ENCODE measurements around the gene SLC22A12. TPM values are rescaled to one million over a fixed set of nuclear protein-coding genes. Genes with fewer than 3 reads are reported as not detected.

Gene SLC22A12
- total RNA-seq, 4 donors from 2014 or later, result not detected

GRCh38 chr11:64556721-64557250 lies 34.2 kb upstream of the SLC22A12 start:
- Histone ChIP-seq H3K36me3 (no peaks in the 10 kb centered on the region), H3K4me3 (no peak overlapping the region), H3K4me1 (peaks cover 21% of the 10 kb centered on the region), H3K27me3 (peaks cover 8% of the 10 kb centered on the region), H3K27ac (no peak overlapping the region), H3K9me3 (no peaks in the 10 kb centered on the region)
- 89% methylated on average over 12 of the region's 12 CpGs for WGBS
- TF ChIP-seq CTCF (IDR thresholded peaks at IDR 0.05) (no peak), POLR2AphosphoS5 (IDR thresholded peaks at IDR 0.05) (no peak), POLR2A (IDR thresholded peaks at IDR 0.05) (no peak), EP300 (IDR thresholded peaks at IDR 0.05) (no peak)
- peak in 1 of 2 donors; percentile 35 for DNase-seq (ENCODE audit: low spot score in 2 of 2)

- DNase-seq (ENCODE audit: low spot score in 2 of 2), result peak in 1 of 2 donors; percentile 39
- Histone ChIP-seq H3K27ac (no peak overlapping the region), H3K9me3 (no peaks in the 10 kb centered on the region), H3K4me3 (no peak overlapping the region), H3K4me1 (peaks cover 21% of the 10 kb centered on the region), H3K27me3 (peaks cover 8% of the 10 kb centered on the region), H3K36me3 (no peaks in the 10 kb centered on the region)
- WGBS, result 87% methylated on average over 14 of the region's 14 CpGs
- no peak for TF ChIP-seq POLR2AphosphoS5 (IDR thresholded peaks at IDR 0.05)
- TF ChIP-seq EP300 (IDR thresholded peaks at IDR 0.05), result no peak
- no peak for TF ChIP-seq CTCF (IDR thresholded peaks at IDR 0.05)
- no peak for TF ChIP-seq POLR2A (IDR thresholded peaks at IDR 0.05)
These were observed 32.8 kb upstream of the SLC22A12 start for GRCh38 chr11:64558065-64558745.

- DNase-seq (ENCODE audit: low spot score in 2 of 2), result peak in 1 of 2 donors; percentile 41
- H3K9me3 ChIP-seq, result no peaks in the 10 kb centered on the region
- peaks cover 8% of the 10 kb centered on the region for H3K27me3 ChIP-seq
- TF ChIP-seq POLR2AphosphoS5 (IDR thresholded peaks at IDR 0.05) (no peak), POLR2A (IDR thresholded peaks at IDR 0.05) (no peak), CTCF (IDR thresholded peaks at IDR 0.05) (no peak), EP300 (IDR thresholded peaks at IDR 0.05) (no peak)
- H3K36me3 ChIP-seq, result no peaks in the 10 kb centered on the region
- no peak overlapping the region for H3K4me3 ChIP-seq
- H3K27ac ChIP-seq, result no peak overlapping the region
- WGBS, result 94% methylated on average over 3 of the region's 9 CpGs
- H3K4me1 ChIP-seq, result peaks cover 16% of the 10 kb centered on the region
These were observed 32.2 kb upstream of the SLC22A12 start for GRCh38 chr11:64558869-64559268.

- peak in 1 of 2 donors; percentile 53 for DNase-seq (ENCODE audit: low spot score in 2 of 2)
- WGBS, result 75% methylated on average over 19 of the region's 19 CpGs
- no peak for TF ChIP-seq CTCF (IDR thresholded peaks at IDR 0.05)
- no peak for TF ChIP-seq POLR2A (IDR thresholded peaks at IDR 0.05)
- TF ChIP-seq EP300 (IDR thresholded peaks at IDR 0.05), result no peak
- no peak for TF ChIP-seq POLR2AphosphoS5 (IDR thresholded peaks at IDR 0.05)
- no peaks in the 10 kb centered on the region for H3K9me3 ChIP-seq
- H3K4me3 ChIP-seq, result no peak overlapping the region
- H3K27me3 ChIP-seq, result peaks cover 8% of the 10 kb centered on the region
- H3K36me3 ChIP-seq, result no peaks in the 10 kb centered on the region
- H3K4me1 ChIP-seq, result peaks cover 10% of the 10 kb centered on the region
- H3K27ac ChIP-seq, result no peak overlapping the region
These were observed 31.5 kb upstream of the SLC22A12 start for GRCh38 chr11:64559351-64560138.

Data from suprapubic skin (tissue), 4 donors.